ENCODE measurements around the gene MIB1.

DNA sequence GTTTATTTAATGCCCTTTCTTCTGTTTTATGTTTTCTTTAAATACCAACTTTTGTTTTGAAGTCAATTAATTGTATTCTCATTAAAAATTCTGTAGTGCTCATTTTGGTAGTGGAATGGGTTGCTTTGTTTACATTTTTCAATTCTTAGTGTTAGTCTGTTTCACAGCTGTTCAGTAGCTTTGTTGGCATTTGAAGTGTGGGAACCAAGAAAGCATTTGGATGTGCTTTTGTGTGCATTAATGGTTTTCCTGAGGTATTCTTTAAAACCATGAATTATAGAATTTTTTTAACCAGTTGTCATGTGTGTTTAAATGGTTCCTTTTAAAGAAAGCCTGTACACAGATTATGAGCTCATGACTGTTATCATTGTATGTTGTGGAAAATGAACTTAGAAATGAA lies 19.7 kb downstream of the MIB1 start:
- TF ChIP-seq EZH2phosphoT487 (IDR thresholded peaks at IDR 0.05; ENCODE audit: borderline replicate concordance) (no peak), EZH2 (IDR thresholded peaks at IDR 0.05) (no peak), CTCF (IDR thresholded peaks at IDR 0.05 in 2 of 3, conservative IDR thresholded peaks at IDR 0.05 in 1 of 3; ENCODE audit: borderline replicate concordance in 1 of 3, insufficient read depth in 1 of 3, low read depth in 2 of 3, low read length in 2 of 3) (no peak), JUND (IDR thresholded peaks at IDR 0.05) (no peak), POLR2A (IDR thresholded peaks at IDR 0.05; ENCODE audit: borderline replicate concordance, extremely low read depth, insufficient read depth, insufficient read length) (no peak), ZNF274 (IDR thresholded peaks at IDR 0.05; ENCODE audit: low read depth, low read length) (no peak), SRF (IDR thresholded peaks at IDR 0.05; ENCODE audit: low read depth) (no peak), FOSL1 (IDR thresholded peaks at IDR 0.05; ENCODE audit: low read depth) (no peak), EGR1 (IDR thresholded peaks at IDR 0.05; ENCODE audit: low read depth) (no peak), SP1 (IDR thresholded peaks at IDR 0.05; ENCODE audit: low read depth) (no peak), POLR2AphosphoS5 (IDR thresholded peaks at IDR 0.05; ENCODE audit: low read depth, low read length) (no peak), RAD21 (IDR thresholded peaks at IDR 0.05; ENCODE audit: low read depth) (no peak), CEBPB (IDR thresholded peaks at IDR 0.05; ENCODE audit: low read depth) (no peak)

Measured in HCT116 (cell line).